Right atrium auricular region (tissue), 2 donors: ENCODE data around the gene PYROXD2. TPM values are rescaled to one million over a fixed set of nuclear protein-coding genes. Genes with fewer than 3 reads are reported as not detected.

ENCODE experiments used
- DNase-seq: peaks from one replicate; pipeline ENCODE4 v3.0.0-alpha.2; 2019; ENCODE audit warnings: low spot score
- H3K27ac ChIP-seq, 2 donors: fragments of 200-600 bp; sonication (generic); 1 replicate in 1 of 2; 2 replicates in 1 of 2; pipeline ENCODE4 v1.5.1; 2016 to 2019
- H3K27me3 ChIP-seq, 2 donors: fragments of 200-600 bp; sonication (generic); one replicate each; pipeline versions ENCODE4 v1.5.1 to v1.6.0; 2017 to 2019
- H3K36me3 ChIP-seq: fragments of 200-600 bp; sonication (generic); one replicate; pipeline ENCODE4 v1.5.1; 2016
- H3K4me1 ChIP-seq, 2 donors: fragments of 200-600 bp; sonication (generic); one replicate each; pipeline versions ENCODE4 v1.5.1 to v1.6.0; 2017 to 2019
- H3K4me3 ChIP-seq, 2 donors: fragments of 200-600 bp; sonication (generic); 1 replicate in 1 of 2; 2 replicates in 1 of 2; pipeline ENCODE4 v1.5.1; 2017 to 2019; ENCODE audit warnings: mild to moderate bottlenecking in 1 of 2, moderate library complexity in 1 of 2
- H3K9me3 ChIP-seq, 2 donors: fragments of 200-600 bp; sonication (generic); one replicate each; pipeline ENCODE4 v1.5.1; 2019
- CTCF ChIP-seq, 2 donors: fragments of 200-600 bp; sonication (generic); IDR thresholded peaks; one replicate each; pipeline ENCODE4 v1.5.1; 2019; ENCODE audit warnings: antibody characterized with exemption in 2 of 2
- total RNA-seq, 2 donors: library from RNA; depleted of rRNA; stranded (reverse); fragments of >200 nt; gene quantifications; one replicate each; pipeline ENCODE4 v1.1.0, GENCODE V29; 2016

Gene PYROXD2
- total RNA-seq, 2 donors from 2014 or later: 1.8 to 5.2 TPM

GRCh38 chr10:98433371-98433770, 18.4 kb upstream of the PYROXD2 start:
- no peak overlapping the region for H3K4me3 ChIP-seq
- TF ChIP-seq CTCF (IDR thresholded peaks at IDR 0.05): no peak
- no peaks in the 10 kb centered on the region for H3K27me3 ChIP-seq
- H3K4me1 ChIP-seq: peaks cover 0 to 5% of the 10 kb centered on the region in 2 donors
- peaks cover 64% of the 10 kb centered on the region for H3K36me3 ChIP-seq
- H3K27ac ChIP-seq: no peak overlapping the region
- peaks cover 0 to 7% of the 10 kb centered on the region in 2 donors for H3K9me3 ChIP-seq
- DNase-seq: no peak

GRCh38 chr10:98432330-98432729, 17.3 kb upstream of the PYROXD2 start:
- Histone ChIP-seq H3K4me3 (no peak overlapping the region), H3K4me1 (peaks cover 0 to 5% of the 10 kb centered on the region in 2 donors), H3K36me3 (peaks cover 65% of the 10 kb centered on the region), H3K27me3 (no peaks in the 10 kb centered on the region), H3K9me3 (peaks cover 0 to 7% of the 10 kb centered on the region in 2 donors), H3K27ac (no peak overlapping the region)
- no peak for TF ChIP-seq CTCF (IDR thresholded peaks at IDR 0.05)
- DNase-seq: no peak

- Histone ChIP-seq H3K4me3 (no peak overlapping the region), H3K27ac (peak overlapping the region in 1 of 2 donors; percentile 72), H3K9me3 (peaks cover 0 to 7% of the 10 kb centered on the region in 2 donors), H3K27me3 (no peaks in the 10 kb centered on the region), H3K36me3 (peaks cover 72% of the 10 kb centered on the region), H3K4me1 (peaks cover 0 to 5% of the 10 kb centered on the region in 2 donors)
- no peak for DNase-seq
- no peak for TF ChIP-seq CTCF (IDR thresholded peaks at IDR 0.05)
Observed at GRCh38 chr10:98431016-98431415, 16.0 kb upstream of the PYROXD2 start.

- H3K27ac ChIP-seq: peak overlapping the region in 1 of 2 donors; percentile 72
- TF ChIP-seq CTCF (IDR thresholded peaks at IDR 0.05): no peak
- H3K27me3 ChIP-seq: no peaks in the 10 kb centered on the region
- no peak for DNase-seq
- peaks cover 0 to 7% of the 10 kb centered on the region in 2 donors for H3K9me3 ChIP-seq
- H3K36me3 ChIP-seq: peaks cover 68% of the 10 kb centered on the region
- H3K4me1 ChIP-seq: peaks cover 0 to 5% of the 10 kb centered on the region in 2 donors
- H3K4me3 ChIP-seq: no peak overlapping the region
Observed at GRCh38 chr10:98430427-98430826, 15.4 kb upstream of the PYROXD2 start.

- TF ChIP-seq CTCF (IDR thresholded peaks at IDR 0.05): no peak
- Histone ChIP-seq H3K36me3 (peaks cover 58% of the 10 kb centered on the region), H3K27ac (no peak overlapping the region), H3K9me3 (peaks cover 0 to 7% of the 10 kb centered on the region in 2 donors), H3K4me1 (peaks cover 0 to 5% of the 10 kb centered on the region in 2 donors), H3K4me3 (no peak overlapping the region), H3K27me3 (no peaks in the 10 kb centered on the region)
- DNase-seq: no peak
Observed at GRCh38 chr10:98429320-98430072, 14.5 kb upstream of the PYROXD2 start.
